Activated naive CD4-positive, alpha-beta T cell treated with anti-CD3 and anti-CD28 coated beads, Interleukin-2, amount 50 U/mL, for 16 hours (primary cell): ENCODE results near the gene MAPT.
"Not testable (repeated sequence)": the region's sequence is repeated elsewhere in the genome, so short reads cannot be mapped to it uniquely, and the experiment has no call there.

ENCODE experiments used
- DNase-seq: peaks from one replicate; pipeline ENCODE4 v3.0.0-alpha.2; 2020

The MAPT gene

DNA sequence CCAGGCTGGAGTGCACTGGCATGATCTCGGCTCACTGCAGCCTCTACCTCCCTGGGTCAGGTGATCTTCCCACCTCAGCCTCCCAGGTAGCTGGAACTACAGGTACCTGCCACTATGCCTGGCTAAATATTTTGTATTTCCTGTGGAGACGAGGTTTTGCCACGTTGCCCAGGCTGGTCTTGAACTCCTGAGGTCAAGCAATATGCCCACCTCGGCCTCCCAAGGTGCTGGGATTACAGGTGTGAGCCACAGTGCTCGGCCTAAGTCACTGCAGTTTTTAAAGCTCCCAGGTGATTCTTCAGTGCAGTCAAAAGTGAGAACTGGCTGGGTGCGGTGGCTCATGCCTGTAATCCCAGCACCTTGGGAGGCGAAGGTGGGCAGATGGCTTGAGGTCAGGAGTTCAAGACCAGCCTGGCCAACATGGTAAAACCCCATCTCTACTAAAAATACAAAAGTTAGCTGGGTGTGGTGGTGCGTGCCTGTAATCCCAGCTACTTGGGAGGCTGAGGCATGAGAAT, 125.1 kb downstream of the MAPT start:
- DNase-seq: not testable (repeated sequence)

DNA sequence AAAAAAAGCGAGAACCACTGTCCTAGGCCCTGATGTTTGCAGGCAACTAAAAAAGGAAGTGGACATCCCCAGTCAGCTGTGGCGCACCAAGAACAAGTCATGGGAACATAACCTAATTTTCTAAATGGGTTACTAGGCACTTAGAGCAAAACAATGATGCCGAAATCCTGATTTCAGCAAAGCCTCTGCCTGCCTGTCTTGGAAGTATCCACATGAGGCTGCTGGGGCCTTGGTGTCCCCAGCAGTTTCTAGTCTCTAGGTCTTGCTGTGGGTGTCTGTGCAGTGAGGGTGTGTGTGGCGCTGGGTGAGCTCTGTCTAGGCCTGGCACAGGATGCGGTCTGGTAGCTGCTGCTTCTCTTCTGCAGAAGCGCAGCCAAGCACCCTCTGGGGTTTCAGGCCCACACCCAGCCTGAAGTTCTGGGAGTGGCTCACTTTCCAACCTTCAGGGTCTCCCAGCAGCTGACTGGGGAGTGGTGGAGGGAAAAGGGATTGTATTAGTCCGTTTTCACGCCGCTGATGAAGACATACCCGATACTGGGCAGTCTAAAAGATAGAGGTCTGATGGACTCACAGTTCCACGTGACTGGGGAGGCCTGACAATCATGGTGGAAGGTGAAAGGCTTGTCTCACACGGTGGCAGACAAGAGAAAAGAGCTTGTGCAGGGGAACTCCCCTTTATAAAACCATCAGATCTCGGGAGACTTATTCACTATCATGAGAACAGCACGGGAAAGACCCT, 125.8 kb downstream of the MAPT start:
- DNase-seq: no peak

DNA sequence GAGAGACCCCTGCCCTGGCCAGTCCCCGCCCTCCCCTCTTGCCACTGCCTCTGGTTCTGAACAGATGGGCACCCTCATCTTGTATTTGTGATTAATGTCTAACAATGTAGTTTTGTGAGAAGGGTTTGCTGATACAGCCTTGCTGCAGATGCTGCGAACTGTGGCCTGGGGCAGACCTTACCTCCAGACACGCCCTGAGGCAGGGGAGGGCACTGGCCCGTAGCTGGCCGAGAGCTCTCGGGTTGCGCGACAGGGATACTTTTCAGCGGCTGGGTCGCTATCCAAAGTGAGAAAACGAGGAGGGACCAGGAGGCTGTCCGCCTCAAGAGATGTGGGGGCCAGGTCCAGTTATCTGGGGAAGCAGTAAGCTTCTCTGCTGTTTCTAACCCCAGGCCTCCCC, 126.6 kb downstream of the MAPT start:
- DNase-seq: no peak

DNA sequence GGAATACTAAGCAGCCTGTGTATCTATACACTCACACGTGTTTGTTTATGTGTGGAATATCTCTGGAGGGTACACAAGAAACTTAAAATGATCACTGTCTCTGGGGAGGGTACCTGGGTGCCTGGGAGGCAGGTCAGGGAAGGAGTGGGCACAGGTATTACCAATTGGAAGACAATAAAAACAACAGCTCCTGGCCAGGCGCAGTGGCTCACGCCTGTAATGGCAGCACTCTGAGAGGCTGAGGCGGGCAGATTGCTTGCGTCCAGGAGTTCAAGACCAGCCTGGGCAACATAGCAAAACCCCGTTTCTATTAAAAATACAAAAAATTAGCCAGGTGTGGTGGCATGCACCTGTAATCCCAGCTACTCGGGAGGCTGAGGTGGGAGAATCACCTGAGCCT, 129.0 kb downstream of the MAPT start:
- not testable (repeated sequence) for DNase-seq

DNA sequence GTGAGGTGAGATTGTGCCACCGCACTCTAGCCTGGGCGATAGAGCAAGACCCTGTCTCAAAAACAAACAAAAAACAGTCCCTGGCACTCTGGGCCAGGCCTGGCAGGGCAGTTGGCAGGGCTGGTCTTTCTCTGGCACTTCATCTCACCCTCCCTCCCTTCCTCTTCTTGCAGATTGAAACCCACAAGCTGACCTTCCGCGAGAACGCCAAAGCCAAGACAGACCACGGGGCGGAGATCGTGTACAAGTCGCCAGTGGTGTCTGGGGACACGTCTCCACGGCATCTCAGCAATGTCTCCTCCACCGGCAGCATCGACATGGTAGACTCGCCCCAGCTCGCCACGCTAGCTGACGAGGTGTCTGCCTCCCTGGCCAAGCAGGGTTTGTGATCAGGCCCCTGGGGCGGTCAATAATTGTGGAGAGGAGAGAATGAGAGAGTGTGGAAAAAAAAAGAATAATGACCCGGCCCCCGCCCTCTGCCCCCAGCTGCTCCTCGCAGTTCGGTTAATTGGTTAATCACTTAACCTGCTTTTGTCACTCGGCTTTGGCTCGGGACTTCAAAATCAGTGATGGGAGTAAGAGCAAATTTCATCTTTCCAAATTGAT, 129.5 kb downstream of the MAPT start:
- DNase-seq: no peak

DNA sequence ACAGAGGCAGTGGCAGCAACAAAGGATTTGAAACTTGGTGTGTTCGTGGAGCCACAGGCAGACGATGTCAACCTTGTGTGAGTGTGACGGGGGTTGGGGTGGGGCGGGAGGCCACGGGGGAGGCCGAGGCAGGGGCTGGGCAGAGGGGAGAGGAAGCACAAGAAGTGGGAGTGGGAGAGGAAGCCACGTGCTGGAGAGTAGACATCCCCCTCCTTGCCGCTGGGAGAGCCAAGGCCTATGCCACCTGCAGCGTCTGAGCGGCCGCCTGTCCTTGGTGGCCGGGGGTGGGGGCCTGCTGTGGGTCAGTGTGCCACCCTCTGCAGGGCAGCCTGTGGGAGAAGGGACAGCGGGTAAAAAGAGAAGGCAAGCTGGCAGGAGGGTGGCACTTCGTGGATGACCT, 130.2 kb downstream of the MAPT start:
- no peak for DNase-seq

DNA sequence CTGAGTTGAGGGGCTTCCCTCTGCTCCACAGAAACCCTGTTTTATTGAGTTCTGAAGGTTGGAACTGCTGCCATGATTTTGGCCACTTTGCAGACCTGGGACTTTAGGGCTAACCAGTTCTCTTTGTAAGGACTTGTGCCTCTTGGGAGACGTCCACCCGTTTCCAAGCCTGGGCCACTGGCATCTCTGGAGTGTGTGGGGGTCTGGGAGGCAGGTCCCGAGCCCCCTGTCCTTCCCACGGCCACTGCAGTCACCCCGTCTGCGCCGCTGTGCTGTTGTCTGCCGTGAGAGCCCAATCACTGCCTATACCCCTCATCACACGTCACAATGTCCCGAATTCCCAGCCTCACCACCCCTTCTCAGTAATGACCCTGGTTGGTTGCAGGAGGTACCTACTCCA, 130.7 kb downstream of the MAPT start:
- DNase-seq: no peak

DNA sequence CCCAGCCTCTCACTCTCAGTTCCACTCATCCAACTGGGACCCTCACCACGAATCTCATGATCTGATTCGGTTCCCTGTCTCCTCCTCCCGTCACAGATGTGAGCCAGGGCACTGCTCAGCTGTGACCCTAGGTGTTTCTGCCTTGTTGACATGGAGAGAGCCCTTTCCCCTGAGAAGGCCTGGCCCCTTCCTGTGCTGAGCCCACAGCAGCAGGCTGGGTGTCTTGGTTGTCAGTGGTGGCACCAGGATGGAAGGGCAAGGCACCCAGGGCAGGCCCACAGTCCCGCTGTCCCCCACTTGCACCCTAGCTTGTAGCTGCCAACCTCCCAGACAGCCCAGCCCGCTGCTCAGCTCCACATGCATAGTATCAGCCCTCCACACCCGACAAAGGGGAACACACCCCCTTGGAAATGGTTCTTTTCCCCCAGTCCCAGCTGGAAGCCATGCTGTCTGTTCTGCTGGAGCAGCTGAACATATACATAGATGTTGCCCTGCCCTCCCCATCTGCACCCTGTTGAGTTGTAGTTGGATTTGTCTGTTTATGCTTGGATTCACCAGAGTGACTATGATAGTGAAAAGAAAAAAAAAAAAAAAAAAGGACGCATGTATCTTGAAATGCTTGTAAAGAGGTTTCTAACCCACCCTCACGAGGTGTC, 131.3 kb downstream of the MAPT start:
- DNase-seq: no peak

DNA sequence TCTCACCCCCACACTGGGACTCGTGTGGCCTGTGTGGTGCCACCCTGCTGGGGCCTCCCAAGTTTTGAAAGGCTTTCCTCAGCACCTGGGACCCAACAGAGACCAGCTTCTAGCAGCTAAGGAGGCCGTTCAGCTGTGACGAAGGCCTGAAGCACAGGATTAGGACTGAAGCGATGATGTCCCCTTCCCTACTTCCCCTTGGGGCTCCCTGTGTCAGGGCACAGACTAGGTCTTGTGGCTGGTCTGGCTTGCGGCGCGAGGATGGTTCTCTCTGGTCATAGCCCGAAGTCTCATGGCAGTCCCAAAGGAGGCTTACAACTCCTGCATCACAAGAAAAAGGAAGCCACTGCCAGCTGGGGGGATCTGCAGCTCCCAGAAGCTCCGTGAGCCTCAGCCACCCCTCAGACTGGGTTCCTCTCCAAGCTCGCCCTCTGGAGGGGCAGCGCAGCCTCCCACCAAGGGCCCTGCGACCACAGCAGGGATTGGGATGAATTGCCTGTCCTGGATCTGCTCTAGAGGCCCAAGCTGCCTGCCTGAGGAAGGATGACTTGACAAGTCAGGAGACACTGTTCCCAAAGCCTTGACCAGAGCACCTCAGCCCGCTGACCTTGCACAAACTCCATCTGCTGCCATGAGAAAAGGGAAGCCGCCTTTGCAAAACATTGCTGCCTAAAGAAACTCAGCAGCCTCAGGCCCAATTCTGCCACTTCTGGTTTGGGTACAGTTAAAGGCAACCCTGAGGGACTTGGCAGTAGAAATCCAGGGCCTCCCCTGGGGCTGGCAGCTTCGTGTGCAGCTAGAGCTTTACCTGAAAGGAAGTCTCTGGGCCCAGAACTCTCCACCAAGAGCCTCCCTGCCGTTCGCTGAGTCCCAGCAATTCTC, 132.1 kb downstream of the MAPT start:
- no peak for DNase-seq

DNA sequence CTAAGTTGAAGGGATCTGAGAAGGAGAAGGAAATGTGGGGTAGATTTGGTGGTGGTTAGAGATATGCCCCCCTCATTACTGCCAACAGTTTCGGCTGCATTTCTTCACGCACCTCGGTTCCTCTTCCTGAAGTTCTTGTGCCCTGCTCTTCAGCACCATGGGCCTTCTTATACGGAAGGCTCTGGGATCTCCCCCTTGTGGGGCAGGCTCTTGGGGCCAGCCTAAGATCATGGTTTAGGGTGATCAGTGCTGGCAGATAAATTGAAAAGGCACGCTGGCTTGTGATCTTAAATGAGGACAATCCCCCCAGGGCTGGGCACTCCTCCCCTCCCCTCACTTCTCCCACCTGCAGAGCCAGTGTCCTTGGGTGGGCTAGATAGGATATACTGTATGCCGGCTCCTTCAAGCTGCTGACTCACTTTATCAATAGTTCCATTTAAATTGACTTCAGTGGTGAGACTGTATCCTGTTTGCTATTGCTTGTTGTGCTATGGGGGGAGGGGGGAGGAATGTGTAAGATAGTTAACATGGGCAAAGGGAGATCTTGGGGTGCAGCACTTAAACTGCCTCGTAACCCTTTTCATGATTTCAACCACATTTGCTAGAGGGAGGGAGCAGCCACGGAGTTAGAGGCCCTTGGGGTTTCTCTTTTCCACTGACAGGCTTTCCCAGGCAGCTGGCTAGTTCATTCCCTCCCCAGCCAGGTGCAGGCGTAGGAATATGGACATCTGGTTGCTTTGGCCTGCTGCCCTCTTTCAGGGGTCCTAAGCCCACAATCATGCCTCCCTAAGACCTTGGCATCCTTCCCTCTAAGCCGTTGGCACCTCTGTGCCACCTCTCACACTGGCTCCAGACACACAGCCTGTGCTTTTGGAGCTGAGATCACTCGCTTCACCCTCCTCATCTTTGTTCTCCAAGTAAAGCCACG, 133.0 kb downstream of the MAPT start:
- no peak for DNase-seq

DNA sequence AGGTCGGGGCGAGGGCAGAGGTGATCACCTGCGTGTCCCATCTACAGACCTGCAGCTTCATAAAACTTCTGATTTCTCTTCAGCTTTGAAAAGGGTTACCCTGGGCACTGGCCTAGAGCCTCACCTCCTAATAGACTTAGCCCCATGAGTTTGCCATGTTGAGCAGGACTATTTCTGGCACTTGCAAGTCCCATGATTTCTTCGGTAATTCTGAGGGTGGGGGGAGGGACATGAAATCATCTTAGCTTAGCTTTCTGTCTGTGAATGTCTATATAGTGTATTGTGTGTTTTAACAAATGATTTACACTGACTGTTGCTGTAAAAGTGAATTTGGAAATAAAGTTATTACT, 133.6 kb downstream of the MAPT start:
- DNase-seq: no peak

DNA sequence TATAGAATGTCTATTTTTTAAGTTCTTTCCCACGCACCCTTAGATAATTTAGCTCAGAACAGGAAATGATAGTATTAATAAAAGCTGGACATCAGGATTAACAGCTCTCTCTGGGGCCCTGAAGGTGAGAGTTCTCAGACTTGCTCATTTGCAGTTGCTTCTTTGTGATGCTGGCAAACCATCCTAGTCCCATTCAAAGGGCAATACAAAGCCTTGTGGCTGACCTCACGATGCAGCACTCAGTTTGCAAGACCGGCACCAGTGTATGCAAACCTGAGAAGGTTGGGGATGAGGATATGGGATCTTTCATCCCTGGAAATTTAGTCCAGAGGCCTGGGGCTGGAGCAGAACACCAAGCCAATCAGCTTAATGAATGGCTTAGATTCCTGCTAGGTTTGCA, 134.0 kb downstream of the MAPT start:
- DNase-seq: no peak

DNA sequence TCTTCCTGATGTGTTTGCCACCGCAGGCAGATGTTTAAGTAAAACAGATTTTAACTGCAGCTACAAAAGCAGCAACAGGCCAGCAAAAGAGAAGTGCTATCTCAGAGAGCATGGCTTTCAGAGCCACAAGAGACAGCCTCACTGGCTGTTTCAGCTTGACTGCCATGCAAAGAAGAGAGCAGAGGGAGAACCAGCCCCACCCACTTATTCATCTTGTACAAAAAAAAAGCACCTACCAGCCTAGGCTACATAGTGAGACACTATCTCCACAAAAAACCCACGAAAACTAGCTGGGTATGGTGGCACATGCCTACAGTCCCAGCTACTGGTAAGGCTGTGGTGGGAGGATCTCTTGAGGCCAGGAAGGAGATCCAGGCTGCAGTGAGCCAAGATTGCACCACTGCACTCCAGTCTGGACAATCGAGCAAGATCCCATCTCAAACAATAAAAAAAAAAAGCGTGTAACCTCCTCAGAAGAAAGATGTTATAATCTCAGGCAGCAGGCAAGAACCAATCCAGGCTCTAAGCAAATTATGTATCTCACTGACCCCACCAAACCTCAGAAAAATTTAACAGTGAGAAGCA, 134.7 kb downstream of the MAPT start:
- DNase-seq: no peak

DNA sequence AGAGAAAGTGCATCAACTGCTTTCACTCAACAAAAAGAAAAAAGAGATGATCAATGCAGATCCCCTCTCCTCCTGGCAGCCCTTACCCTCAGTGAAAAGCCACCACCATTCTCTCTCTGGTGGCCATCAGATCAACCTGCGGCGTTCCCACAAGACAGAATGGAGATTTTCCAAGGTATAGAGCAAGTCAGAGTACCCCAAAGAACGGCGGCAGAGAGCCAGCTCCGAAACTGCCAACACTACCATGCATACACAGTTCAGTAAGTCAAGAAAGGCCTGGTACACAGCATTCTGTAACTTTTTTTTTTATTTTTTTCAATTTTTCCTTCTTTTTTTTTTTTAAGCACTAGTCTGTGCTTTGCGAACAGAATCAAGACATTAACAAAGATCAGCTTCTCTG, 135.3 kb downstream of the MAPT start:
- DNase-seq: no peak

DNA sequence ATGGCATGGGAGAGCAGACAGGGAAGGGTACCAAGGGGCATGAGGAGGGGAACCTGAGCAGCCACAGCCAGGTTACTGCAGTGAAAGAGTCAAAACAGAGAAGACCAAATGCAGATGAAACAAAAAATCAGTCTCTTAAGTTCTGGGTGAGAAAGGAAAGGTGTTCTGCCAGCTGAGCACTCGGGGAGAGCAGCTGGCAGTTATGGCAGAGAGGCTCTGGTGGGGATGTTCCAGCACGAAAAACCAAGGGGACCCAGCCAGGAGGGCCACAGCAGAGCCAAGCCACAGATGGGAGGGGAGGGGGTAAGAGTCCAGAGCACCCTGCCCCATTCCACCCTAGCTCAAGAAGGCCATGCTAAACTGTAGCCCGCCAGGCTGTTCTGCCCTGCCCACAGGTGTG, 136.4 kb downstream of the MAPT start:
- no peak for DNase-seq

DNA sequence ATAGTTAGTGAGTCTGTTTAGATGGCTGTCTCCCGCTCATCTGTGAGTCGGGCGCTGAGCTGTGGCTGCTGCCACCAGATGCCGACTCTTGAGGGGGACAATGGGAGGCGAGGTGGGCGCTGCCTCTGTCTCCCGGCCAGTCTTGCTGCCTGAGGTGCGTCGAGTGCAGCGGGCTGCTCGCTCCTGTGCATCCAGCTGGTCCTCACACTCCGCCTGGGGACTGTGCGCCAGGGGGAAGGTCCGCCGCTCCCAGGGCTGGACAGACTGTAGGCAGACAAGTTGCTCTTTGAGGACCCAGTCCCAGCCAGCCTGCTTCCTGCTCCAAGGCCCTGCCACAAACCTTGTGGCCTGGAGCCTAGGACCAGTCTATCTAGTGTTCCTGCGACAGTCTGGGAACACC, 137.1 kb downstream of the MAPT start:
- DNase-seq: no peak

DNA sequence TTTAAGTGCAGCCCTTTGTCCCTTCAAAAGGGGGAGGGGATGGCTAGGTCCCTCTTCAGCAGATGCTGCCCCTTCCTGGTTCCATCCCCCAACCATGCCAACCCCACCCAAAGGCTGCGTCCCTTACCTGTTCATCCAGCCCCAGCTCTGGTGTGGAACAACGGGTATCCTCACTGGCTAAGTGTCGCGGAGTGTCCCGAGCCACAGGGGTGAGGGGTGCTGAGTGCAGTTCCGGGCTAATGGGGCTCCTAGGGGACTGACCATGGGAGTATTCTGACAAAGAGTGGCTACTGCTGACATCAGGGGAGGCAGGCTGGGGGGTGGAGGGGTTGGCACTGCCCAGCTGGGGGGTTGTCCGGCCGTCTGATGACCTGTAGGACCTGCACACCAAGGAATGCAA, 137.6 kb downstream of the MAPT start:
- DNase-seq: no peak

DNA sequence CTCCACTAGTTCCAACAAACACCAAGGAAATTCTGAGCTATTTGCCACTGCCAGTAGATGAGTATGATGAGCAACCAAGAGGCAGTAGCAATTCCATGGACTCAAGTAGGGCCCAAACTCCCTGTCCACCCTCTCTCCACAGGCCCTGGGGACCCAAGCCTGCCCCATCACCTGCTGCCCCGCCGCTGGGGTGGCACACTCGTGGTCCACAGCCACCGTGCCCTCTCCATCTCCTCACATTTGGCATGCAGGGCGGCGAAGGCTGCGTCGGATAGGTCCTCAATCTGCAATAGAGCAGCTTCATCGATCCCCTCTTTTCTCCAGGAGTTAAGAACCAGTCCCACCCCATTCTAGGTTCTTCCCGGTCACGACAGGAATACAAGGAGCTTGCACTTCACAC, 138.6 kb downstream of the MAPT start:
- no peak for DNase-seq

DNA sequence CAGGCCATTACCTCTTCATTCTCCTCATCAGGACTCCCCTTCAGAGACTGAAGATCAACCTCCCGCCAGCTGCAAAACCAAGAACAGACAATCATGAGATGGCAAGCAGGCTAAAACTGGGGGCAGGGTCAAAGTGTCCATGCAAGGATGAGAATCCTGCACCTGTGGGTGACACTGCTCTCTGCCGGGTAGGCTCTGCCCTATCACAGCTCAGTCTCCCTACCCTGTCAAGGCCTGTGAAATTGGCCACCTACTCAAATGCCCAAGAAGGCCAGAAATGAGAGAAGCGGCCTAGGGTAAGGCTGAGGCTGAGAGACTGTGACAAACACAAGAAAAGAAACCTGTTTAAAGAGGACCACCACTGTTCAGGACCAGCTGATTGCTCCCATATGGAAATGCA, 139.0 kb downstream of the MAPT start:
- DNase-seq: no peak

DNA sequence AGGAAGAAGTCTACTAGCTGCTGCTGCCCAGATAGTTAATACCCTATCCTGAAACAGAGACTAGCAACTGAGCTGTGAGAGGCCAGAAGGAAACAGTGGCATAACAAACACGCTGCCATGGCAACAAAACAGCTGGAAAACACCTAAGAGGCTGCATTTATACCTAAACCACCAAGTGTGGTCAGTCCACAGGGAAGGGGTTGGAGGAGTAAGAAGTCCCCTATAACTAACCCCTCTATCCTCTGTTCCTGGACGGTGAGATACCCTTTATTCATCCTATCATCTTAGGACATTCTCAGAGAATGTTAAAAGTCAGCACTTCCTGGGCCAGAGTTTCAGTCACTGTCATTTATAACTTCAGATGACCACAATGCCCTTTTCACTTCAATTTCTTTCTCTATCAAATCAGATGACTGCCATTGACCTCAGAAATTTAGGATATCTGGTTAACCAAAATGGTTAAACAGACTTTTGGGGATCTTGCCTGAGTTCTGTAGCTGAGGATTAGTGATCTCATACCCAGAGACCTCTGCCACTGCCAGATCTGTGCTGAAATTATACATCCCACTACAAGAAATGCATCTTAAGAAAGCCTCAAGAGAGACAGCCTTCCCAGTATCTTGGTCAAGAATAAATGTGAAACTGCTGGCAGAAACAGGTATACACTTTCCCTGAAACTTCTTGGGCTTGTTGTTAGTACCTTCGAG, 140.9 kb downstream of the MAPT start:
- no peak for DNase-seq

DNA sequence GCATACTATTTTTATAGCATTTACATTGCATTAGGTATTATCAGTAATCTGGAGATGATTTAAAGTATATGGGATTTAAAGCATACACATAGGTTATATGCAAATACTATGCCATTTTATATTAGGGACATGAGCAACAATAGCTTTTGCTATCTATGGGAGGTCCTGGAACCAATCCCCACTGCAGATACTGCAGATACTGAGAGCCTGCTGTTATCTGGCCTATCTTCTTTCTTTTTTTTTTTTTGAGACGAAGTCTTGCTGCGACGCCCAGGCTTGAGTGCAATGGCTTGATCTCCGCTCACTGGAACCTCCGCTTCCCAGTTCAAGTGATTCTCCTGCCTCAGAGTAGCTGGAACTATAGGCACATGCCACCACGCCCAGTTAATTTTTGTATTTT, 142.1 kb downstream of the MAPT start:
- no peak for DNase-seq
